HG03196 (cell line): Measurements from ENCODE around the gene FASTKD3.

Experiments
- ATAC-seq: cut with Tn5 transposase; IDR thresholded peaks from one replicate; pipeline ENCODE4 v1.9.1; 2021; ENCODE audit not compliant: unreplicated experiment

The FASTKD3 gene

DNA sequence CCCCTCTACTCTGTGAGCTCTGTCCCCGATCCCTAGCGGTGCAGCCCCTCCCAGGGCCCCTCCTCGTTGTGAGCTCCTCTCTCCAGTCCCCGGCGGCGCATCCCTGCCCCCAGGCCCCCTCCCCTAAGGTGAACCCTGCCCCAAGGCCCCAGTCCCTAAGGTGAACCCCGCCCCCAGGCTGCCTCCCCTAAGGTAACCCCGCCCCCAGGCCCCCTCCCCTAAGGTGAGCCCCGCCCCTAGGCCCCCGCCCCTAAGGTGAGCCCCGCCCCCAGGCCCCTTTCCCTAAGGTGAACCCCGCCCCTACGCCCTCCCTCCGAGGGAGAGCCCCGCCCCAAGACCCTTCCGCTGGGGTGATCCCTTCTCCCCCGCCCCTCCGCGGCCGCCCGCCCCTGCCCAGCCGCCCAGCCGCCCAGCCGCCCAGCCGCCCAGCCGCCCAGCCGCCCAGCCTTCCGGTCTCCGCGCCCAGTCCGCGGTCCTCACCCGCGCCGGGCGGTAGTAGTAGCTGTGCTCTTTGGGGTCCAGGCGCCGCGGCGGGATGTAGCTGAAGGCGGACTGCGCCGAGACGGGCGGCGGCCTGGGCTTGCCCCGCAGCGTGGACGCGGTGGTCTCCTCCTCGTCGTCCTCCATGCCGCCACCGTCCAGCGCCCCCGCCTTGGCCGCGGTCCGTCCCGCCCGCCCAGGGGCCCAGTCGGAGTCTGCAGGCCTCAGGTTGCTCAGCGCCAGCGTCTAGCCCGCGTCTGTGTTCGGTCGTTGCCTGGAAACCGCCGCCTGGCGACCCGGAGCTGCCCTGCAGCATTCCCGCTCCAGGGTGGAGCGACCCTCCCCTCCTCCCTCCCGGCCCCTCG lies 18.2 kb downstream of the FASTKD3 start, which contains the start of gene CFAP90:
Gene CFAP90 (minus strand): TSS at position 739 of the 845 bp plus-strand sequence. CDS start 112 bp downstream, at position 627.
- ATAC-seq: no peak

DNA sequence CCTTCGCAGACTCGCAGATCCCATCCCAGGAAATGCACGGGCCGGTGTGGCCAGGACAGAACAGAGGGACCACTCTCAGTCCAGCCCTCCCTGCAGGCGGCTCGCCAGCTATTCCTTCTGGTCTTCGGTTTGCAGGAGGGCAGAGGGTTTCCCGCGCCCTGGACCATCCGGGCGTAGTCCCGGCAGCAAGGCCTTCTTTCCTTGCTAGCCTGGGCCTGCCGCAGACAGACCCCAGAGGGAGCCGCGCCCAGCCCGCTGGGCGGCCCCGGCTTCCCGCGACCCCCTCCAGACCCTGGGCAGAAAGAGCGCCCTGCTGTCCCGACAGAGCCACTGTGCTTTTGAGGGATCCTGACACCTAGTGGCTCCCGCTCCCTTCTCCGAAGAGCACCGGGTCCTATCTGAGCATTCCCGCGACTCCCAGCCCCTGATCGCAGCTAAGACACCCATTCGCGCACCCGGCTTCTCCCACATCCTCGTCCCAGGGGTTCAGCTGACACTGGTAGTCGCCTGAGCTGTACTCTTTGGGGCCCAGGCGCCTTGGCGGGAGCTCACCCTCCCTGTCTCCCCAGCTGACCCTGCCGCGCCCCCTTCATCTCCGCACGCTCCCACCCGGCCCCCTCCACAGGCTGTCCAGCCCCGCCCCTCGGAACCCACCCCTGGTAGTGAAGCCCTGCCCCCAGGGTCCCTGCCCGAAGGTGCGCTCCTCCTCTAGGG lies 19.0 kb downstream of the FASTKD3 start:
- no peak for ATAC-seq

DNA sequence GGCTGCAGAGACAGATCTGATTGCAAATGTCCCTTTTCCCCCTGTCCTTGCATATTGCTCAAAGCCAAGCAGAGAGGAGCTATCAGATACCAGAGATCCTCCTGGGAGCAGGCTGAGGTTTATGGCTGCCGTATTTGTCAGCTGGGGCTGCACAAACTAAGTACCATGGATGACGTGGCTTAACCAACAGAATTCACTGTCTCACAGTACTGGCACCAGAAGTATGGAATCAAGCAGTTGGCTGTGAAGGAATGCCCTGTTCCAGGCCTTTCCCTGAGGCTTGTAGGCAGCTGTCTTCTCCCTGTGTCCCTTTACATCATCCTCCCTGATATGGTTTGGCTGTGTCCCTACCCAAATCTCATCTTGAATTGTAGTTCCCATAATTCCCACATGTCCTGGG lies 20.5 kb downstream of the FASTKD3 start:
- ATAC-seq: no peak

DNA sequence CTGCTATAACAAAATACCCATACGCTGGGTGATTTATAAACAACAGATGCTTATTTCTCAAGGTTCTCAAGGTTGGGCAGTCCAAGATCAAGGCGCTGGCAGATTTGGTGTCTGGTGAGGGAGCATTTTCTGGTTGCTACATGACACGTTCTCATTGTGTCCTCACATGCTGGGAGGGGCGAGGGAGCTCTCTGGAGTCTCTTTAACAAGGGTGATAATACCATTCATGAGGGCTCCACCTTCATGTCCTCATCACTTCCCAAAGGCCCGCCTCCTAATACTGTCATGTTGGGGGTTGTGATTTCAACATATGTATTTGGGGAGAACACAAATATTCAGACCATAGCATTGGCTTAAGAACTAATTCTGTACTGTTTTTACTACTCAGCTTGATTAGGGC lies 22.5 kb downstream of the FASTKD3 start:
- ATAC-seq: no peak

DNA sequence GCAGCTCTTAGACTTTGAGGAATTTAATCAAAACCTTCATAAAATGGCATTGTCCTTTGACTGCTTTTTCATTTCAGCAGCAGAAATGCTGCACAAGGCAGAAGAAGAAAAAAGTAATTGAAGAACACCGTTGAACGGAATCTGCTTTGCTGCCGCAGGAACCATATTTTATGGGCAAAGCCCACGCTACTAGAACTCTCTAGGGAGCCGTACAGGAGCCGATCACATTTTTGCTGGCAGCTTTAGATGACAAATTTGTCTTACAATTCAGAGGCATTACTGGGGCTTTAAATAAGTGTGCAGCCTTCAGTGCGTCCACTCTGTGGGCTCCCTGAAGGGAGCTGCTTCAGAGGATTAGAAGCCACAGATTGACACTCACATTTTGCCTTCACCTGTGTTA lies 23.3 kb downstream of the FASTKD3 start:
- no peak for ATAC-seq

DNA sequence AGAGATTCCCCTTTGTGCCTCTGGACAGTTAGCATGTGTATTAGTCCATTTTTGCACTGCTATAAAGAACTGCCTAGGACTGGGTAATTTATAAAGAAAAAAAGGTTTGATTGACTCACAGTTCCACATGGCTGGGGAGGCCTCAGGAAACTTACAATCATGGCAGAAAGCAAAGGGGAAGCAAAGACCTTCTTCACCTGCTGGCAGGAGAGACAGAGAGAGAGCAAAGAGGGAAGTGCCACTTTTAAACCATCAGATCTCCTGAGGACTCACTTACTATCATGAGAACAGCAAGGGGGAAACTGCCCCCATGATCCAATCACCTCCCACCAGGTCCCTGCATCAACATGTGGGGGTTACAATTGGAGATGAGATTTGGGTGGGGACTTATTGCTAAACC lies 23.9 kb downstream of the FASTKD3 start:
- ATAC-seq: no peak

DNA sequence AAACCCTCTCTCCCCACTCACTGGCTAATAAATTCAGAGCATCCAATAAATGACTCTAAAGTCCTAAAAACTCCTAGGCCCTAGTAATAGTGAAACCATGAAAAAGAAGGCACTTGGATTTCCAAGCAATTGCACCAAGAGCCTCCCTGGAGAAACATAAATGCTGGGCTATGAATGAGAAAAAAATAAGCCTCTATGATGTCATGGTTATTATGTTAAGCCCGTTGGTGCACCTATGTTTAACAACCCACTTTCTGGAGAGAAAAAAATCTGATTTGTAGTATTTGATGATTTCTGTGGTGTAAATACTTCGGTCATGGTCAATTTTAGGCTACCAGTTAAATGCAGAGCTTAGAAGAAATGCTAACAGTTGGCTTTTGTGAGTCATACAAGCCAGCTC lies 26.3 kb downstream of the FASTKD3 start:
- no peak for ATAC-seq

DNA sequence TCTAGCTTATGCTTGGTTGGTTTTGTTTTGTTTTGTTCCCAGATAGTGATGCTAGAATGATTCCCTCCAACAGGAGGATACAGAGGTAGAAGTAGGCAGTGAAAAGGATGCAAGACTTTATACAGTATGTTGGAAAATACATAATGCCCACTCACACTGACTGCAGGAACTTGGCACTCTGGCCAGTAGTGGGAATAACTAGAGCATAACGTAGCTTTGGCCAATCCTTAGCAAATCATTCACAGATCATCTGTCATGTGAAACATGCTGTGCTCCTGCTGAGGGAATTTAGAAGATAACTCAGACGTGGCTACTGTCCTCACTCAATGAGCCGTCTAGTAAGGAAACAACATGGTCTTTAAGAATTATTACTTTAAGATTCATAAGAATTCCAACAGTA lies 31.4 kb downstream of the FASTKD3 start:
- ATAC-seq: no peak

DNA sequence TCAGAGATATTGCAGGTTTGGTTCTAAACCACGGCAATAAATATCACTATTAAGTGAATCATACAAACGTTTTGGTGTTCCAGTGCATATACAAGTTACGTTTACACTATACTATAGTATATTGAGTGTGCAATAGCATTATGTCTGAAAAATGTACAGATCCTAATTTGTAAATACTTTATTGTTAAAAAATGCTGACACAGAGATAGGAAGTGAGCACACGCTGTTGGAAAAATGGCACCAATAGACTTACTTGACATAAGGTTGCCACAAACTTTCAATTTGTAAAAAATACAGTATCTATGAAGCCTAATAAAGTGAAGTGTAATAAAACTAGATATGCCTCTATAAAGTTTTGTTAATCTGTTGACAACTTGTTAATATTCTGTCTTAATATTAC lies 33.8 kb downstream of the FASTKD3 start:
- ATAC-seq: no peak

DNA sequence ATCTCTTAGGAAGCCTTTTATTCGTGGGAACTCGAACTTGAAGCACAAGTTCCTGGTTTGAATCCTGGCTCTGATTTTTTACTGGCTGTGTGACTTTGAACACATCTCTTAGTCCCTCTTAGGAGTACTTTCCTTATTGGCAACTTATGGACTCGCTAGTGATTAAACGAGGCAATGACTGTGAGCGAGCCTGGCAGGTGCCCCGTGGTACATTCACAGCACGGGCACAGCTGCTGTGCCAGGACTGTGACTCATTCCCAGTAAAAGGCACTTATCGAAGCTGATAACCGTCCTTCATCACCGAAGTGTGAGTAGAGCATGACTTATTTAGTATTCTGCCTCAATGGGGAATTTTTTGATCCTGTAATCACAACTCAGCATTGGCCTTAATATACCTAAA lies 40.6 kb downstream of the FASTKD3 start:
- ATAC-seq: no peak

DNA sequence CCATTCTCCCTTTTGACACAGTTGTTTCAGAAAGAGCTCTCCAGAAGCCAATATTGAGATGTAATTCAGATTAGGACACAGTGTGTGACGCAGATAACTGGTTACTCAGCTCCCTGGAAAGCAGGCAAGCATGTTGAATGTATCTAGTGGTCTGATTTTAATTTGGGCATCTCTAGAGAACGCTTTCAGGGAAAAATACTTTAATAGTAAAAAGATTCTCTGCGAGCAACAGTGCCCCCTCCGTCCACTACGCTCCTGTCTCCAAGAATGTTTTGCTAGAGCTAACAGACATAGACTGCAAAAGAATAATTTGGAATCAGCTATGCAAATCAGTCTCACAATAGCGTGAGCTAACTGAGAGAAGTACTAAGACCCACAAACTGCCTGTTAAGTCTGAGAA lies 41.2 kb downstream of the FASTKD3 start:
- ATAC-seq: no peak

DNA sequence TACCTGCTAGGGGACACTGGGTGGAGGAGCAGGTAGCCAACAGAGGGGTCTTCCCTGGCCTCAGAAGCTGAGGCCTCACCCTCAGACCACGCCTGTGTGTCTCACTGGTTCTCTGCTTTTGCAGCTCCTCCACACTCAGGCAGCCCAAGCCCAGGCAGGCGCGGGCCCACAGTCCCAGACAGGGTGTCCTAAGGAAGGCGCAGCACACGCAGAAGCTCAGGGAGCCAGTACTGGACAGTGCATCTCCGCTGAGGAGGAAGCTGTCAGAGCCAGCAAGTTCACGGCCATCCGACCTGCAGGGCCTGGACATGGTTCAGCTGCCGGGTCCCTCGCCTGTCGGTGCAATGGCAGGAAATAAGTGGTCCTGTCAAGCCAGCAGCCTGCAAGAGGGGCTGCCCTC lies 43.2 kb downstream of the FASTKD3 start:
- ATAC-seq: no peak

DNA sequence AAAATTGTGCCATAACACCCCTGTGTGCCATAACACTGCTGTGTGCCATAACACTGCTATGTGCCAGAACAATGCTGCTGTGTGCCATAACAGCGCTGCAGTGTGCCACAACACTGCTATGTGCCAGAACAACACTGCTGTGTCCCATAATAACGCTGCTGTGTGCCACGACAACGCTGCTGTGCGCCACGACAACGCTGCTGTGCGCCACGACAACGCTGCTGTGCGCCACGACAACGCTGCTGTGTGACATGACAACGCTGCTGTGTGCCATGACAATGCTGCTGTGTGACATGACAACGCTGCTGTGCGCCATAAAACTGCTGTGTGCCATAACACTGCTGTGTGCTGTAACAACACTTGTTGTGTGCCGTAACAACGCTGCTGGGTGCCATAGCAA lies 43.8 kb downstream of the FASTKD3 start:
- ATAC-seq: no peak

DNA sequence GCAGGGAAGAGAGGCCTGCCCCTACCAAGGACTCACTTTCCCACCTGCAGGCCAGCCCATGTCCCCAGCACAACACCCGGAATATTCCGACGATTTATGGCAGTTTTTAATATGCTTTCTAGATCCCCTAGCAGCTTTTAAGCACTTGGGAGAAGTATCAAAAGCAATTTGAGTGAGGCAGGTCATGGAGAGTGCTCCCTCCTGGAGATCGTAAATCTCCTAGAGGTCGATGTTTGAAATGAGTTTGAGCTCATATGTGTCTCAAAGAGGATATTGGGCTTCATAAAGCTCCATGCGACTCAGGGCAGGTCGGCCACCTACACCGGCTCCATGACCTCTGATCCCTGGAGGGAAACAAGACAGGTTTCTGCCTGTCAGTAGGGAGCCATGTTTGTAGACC lies 45.2 kb downstream of the FASTKD3 start:
- no peak for ATAC-seq

DNA sequence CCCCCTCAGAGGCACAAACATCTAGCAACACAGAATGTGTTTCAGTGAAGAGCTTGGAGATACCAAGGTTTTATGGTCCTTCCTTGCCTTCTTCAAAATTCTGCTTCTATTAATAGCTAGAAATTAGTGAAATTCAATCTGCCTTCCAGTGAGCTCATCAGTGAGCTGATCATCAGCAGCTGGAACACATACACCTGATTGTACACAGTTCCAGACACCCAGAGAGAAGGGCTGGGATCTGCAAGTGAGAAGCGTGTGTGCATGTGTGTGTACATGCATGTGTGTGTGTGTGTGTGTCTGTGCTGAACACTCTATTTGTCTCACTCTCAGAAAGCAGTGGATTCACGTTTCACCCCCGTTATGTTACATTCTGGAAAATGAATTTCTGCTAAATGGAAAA lies 46.4 kb downstream of the FASTKD3 start:
- ATAC-seq: no peak

DNA sequence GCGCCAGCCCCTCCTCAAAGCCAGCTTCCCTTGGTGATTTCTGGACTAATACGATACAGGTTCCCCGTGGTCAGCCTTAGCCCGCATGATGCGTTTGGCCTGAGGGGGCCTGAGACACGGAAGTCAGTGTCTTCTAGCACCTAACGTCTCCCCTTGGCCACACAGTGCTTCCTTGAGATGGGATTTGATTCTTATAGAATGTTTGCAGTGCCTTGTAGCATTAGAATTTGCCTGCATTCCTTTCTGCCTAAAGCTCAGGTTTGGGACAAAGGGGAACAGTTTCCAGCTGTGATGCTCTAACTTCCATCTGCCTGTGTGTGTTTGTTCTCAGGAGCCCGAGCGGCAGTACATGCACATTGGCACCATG lies 52.3 kb downstream of the FASTKD3 start:
- ATAC-seq: no peak

DNA sequence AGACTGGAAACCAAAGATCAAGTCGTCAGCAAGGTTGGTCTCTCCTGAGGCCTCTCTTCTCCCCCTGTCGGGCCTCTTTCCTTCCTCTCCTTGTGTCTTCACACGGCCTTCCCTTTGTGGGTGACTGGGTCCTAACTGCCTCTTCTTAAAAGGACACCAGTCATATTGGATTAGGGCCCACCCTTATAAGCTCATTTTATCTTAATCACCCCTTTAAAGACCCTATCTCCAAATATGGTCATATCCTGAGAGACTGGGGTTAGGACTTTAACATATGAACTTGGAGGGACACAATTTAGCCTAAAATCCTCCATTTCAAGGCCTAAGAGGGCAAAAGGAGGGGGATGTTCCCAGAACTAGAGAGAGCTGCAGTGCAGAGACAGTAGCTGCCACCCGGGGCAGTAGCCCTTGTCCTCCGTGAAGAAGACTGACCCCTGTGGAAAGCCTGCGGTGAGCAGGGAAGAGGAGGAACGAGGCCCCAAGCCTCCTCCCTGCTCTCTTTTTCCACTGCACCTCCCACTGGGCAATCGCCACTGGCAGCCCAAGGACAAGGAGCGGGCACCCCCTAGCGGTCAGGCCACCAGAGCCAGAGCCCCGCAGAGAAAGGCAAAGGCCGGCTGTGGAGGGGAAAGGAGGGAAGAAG lies 52.8 kb downstream of the FASTKD3 start:
- ATAC-seq: peak; percentile 83

DNA sequence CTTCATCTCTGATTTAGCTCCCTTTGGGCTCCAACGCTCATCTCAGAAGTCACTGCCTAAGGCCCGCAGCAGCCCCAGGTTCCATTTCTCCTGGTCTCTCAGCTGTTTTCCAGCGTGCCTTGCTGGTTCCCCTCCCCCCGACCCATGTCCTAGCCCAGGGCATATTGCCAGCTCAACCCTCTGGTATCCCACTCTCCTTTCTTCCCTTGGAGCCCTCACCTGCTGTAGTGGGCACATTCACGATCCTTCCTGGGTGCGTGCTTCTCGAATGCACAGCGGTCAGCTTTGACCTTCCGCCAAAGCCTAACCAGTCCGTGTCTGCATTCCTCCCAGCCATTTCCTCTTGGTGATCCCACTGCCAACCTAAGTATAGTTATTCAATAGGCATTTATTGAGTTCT lies 54.0 kb downstream of the FASTKD3 start:
- ATAC-seq: no peak

DNA sequence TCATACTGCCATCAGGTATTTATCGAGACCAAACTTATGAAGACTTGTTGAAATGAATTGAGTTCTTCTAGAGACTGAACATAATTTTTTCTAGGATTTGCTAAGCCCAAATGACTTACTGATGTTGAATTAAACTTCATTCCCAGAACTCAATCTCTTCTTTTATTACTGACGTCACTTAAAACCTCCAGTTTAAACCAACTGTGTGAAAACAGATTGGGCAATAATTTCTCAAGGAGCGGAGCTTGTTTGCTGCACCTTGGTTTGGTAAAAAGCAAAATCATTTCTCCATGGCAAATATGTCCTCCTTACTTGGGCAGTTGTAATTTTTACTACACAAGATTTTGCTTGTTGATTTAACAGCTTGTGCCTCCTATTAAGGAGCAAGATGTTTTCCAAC lies 55.3 kb downstream of the FASTKD3 start:
- no peak for ATAC-seq

DNA sequence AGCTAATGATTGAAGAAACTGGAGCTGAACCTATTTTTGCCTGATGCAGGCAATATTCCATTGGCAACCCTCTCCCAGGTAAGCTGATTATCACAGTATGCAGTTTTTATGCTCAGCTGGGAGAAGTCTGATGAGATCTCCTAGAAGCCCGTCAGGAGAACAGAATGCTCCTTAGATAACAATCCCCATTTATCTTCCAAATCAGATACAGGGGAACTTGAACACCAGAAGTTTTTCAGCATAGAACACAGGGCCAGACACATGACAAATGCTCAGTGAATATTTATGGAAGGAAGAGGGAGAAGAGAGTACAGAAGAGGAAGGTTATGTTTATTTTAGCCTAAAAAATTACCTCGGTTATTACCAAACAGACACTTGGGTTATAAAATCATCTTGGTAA lies 55.8 kb downstream of the FASTKD3 start:
- no peak for ATAC-seq

DNA sequence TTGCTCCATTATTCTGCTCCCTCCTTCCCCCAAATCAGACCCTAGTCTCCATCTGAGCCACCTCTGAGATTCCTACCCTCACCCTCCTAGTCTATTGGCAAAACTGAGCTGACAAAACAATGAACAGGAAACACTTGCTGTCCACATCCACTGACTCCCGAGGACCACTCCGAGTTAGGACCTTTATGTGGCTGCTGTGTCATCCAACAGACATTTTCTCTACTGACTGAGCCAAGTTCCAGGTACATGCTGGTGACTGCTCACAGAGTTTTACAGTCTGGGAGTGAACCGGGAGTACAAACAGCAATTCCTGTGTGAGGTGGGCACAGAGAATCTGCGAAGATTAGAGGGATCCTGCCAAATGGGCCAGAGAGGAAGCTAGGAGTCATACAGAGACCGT lies 57.1 kb downstream of the FASTKD3 start:
- no peak for ATAC-seq
